Neural progenitor cell (in vitro differentiated cells): Measurements from ENCODE around the gene IL11RA. TPM values are rescaled to one million over a fixed set of nuclear protein-coding genes. Genes with fewer than 3 reads are reported as not detected.
A peak's percentile ranks its signal among the peaks of the same experiment; 100 is the strongest.

Experiments used
- DNase-seq: peaks from one replicate; pipeline ENCODE4 v3.0.0-alpha.2; 2016; ENCODE audit warnings: low spot score
- H2AFZ ChIP-seq: fragments of 200-600 bp; sonication (generic); replicated peaks from 2 replicates; pipeline ENCODE4 v1.6.1; 2016; ENCODE audit warnings: antibody characterized with exemption
- H3F3A ChIP-seq: fragments of 200-600 bp; sonication (generic); 2 replicates; pipeline ENCODE4 v1.6.1; 2016; ENCODE audit warnings: antibody characterized with exemption, low read depth
- H3K27ac ChIP-seq: fragments of 200-600 bp; sonication (generic); 2 replicates; pipeline ENCODE4 v1.5.1; 2016; ENCODE audit warnings: mild to moderate bottlenecking
- H3K27me3 ChIP-seq: fragments of 200-600 bp; sonication (generic); 2 replicates; pipeline ENCODE4 v1.6.1; 2016; ENCODE audit warnings: mild to moderate bottlenecking, moderate library complexity
- H3K36me3 ChIP-seq: fragments of 200-600 bp; sonication (generic); 2 replicates; pipeline ENCODE4 v1.5.1; 2016
- H3K4me1 ChIP-seq: fragments of 200-600 bp; sonication (generic); 2 replicates; pipeline ENCODE4 v1.6.1; 2016; ENCODE audit warnings: mixed run types
- H3K4me2 ChIP-seq: fragments of 200-600 bp; sonication (generic); 2 replicates; pipeline ENCODE4 v1.6.1; 2016
- H3K4me3 ChIP-seq: fragments of 200-600 bp; sonication (generic); 2 replicates; pipeline ENCODE4 v1.5.1; 2016
- H3K79me2 ChIP-seq: fragments of 200-600 bp; sonication (generic); 2 replicates; pipeline ENCODE4 v1.6.1; 2016; ENCODE audit warnings: low read depth
- H3K9ac ChIP-seq: fragments of 200-600 bp; sonication (generic); 2 replicates; pipeline ENCODE4 v1.6.1; 2016
- H3K9me3 ChIP-seq: fragments of 200-600 bp; sonication (generic); 2 replicates; pipeline ENCODE4 v1.5.1; 2016; ENCODE audit warnings: low read depth
- H4K20me1 ChIP-seq: fragments of 200-600 bp; sonication (generic); 2 replicates; pipeline ENCODE4 v1.6.1; 2016; ENCODE audit warnings: low read depth
- H3K27ac Mint-ChIP-seq: 3 replicates; pipeline ENCODE4 v1.8.0; 2021; ENCODE audit warnings: mixed read lengths
- H3K27me3 Mint-ChIP-seq: 2 replicates; pipeline ENCODE4 v1.8.0; 2022; ENCODE audit warnings: low read depth, mild to moderate bottlenecking, inconsistent platforms, moderate library complexity, mixed read lengths; ENCODE audit not compliant: insufficient read depth
- H3K36me3 Mint-ChIP-seq: 3 replicates; pipeline ENCODE4 v1.8.0; 2021; ENCODE audit warnings: mixed read lengths
- H3K4me1 Mint-ChIP-seq: 3 replicates; pipeline ENCODE4 v1.8.0; 2021; ENCODE audit warnings: mixed read lengths
- H3K4me3 Mint-ChIP-seq: 3 replicates; pipeline ENCODE4 v1.8.0; 2021; ENCODE audit warnings: mild to moderate bottlenecking, moderate library complexity, mixed read lengths
- H3K9me3 Mint-ChIP-seq: 3 replicates; pipeline ENCODE4 v1.8.0; 2020; ENCODE audit warnings: mixed read lengths
- EZH2 ChIP-seq: fragments of 200-600 bp; sonication (generic); IDR thresholded peaks from 2 replicates; pipeline ENCODE4 v1.6.1; 2017; ENCODE audit warnings: antibody characterized with exemption, mild to moderate bottlenecking, moderate library complexity
- EZH2phosphoT487 ChIP-seq: fragments of 200-600 bp; sonication (generic); IDR thresholded peaks from 2 replicates; pipeline ENCODE4 v1.6.1; 2017; ENCODE audit warnings: antibody characterized with exemption
- total RNA-seq: library from RNA; depleted of rRNA; stranded (reverse); fragments of >200 nt; gene quantifications from 2 replicates; pipeline ENCODE4 v1.2.3, GENCODE V29; 2015; ENCODE audit warnings: low replicate concordance
- TF ChIP-seq, protein P1 (sequence below): fragments of 200-600 bp; sonication (generic); IDR thresholded peaks from 2 replicates; pipeline ENCODE4 v1.5.1; 2017; ENCODE audit warnings: antibody characterized with exemption, mild to moderate bottlenecking

IL11RA gene
- total RNA-seq, 1 donor from 2014 or later = 12.7 TPM

GRCh38 chr9:34635556-34635955, 16.4 kb upstream of the IL11RA start:
- H3K27me3 ChIP-seq = peaks cover 24% of the 10 kb centered on the region
- peaks cover 10% of the 10 kb centered on the region for H3K27me3 Mint-ChIP-seq
- no peak overlapping the region for H3K27ac Mint-ChIP-seq
- no peak overlapping the region for H3K9ac ChIP-seq
- no peak for TF ChIP-seq EZH2
- TF ChIP-seq, protein P1, sequence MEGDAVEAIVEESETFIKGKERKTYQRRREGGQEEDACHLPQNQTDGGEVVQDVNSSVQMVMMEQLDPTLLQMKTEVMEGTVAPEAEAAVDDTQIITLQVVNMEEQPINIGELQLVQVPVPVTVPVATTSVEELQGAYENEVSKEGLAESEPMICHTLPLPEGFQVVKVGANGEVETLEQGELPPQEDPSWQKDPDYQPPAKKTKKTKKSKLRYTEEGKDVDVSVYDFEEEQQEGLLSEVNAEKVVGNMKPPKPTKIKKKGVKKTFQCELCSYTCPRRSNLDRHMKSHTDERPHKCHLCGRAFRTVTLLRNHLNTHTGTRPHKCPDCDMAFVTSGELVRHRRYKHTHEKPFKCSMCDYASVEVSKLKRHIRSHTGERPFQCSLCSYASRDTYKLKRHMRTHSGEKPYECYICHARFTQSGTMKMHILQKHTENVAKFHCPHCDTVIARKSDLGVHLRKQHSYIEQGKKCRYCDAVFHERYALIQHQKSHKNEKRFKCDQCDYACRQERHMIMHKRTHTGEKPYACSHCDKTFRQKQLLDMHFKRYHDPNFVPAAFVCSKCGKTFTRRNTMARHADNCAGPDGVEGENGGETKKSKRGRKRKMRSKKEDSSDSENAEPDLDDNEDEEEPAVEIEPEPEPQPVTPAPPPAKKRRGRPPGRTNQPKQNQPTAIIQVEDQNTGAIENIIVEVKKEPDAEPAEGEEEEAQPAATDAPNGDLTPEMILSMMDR = no peak
- TF ChIP-seq EZH2phosphoT487 = no peak
- no peak overlapping the region for H3K27ac ChIP-seq
- peaks cover 24% of the 10 kb centered on the region for H3K4me1 Mint-ChIP-seq
- peaks cover 2% of the 10 kb centered on the region for H3K36me3 Mint-ChIP-seq
- DNase-seq = no peak
- H3K9me3 Mint-ChIP-seq = peaks cover under 1% of the 10 kb centered on the region
- peak overlapping the region; percentile 74 for H3K4me3 Mint-ChIP-seq
- no peak overlapping the region for H2AFZ ChIP-seq
- peaks cover 17% of the 10 kb centered on the region for H4K20me1 ChIP-seq
- peaks cover 34% of the 10 kb centered on the region for H3F3A ChIP-seq
- no peak overlapping the region for H3K4me2 ChIP-seq
- H3K79me2 ChIP-seq = peaks cover 15% of the 10 kb centered on the region
- H3K4me3 ChIP-seq = no peak overlapping the region
- peaks cover 25% of the 10 kb centered on the region for H3K4me1 ChIP-seq
- no peaks in the 10 kb centered on the region for H3K9me3 ChIP-seq
- H3K36me3 ChIP-seq = no peaks in the 10 kb centered on the region

DNA sequence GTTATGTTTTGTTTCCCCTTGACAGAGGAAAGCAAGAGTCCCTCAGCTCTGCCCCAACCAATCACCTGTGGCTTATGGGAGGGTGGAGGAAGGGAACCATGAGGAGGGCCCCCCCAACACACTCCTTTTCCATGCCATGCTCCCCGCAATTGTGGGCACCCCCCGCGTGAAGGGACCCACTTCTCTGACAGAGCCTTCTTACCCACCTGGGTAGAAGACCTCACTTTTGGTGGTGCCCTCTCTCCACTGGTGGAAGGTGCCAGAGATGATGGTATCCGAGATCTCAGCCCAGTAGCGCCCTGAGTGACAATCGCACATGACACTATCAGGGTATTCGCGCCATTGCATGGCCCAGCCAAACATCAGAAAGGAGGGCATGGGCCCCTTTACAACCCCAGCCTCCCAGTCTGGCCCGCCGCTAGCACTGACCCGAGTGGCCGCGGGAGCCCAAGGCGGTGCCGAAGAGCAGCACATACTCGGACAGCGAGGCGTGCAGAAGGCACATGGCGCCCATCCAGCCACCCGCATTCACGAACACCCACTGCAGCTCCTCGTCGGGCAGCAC, 15.1 kb upstream of the IL11RA start:
- Mint-ChIP-seq H3K4me3 (peak overlapping the region; percentile 91), H3K27me3 (peaks cover 11% of the 10 kb centered on the region), H3K27ac (peak overlapping the region; percentile 24), H3K9me3 (no peaks in the 10 kb centered on the region), H3K36me3 (peaks cover 2% of the 10 kb centered on the region), H3K4me1 (peaks cover 24% of the 10 kb centered on the region)
- no peak for TF ChIP-seq EZH2
- TF ChIP-seq, protein P1 = no peak
- no peak for TF ChIP-seq EZH2phosphoT487
- Histone ChIP-seq H3K27ac (no peak overlapping the region), H3K4me1 (peaks cover 21% of the 10 kb centered on the region), H3K27me3 (peaks cover 11% of the 10 kb centered on the region), H4K20me1 (peaks cover 17% of the 10 kb centered on the region), H3K79me2 (peaks cover 15% of the 10 kb centered on the region), H3K9me3 (no peaks in the 10 kb centered on the region), H3K36me3 (no peaks in the 10 kb centered on the region), H3K4me3 (peak overlapping the region; percentile 55), H3F3A (peaks cover 34% of the 10 kb centered on the region), H2AFZ (peak overlapping the region; percentile 80), H3K9ac (peak overlapping the region; percentile 4), H3K4me2 (peak overlapping the region; percentile 83)
- no peak for DNase-seq

DNA sequence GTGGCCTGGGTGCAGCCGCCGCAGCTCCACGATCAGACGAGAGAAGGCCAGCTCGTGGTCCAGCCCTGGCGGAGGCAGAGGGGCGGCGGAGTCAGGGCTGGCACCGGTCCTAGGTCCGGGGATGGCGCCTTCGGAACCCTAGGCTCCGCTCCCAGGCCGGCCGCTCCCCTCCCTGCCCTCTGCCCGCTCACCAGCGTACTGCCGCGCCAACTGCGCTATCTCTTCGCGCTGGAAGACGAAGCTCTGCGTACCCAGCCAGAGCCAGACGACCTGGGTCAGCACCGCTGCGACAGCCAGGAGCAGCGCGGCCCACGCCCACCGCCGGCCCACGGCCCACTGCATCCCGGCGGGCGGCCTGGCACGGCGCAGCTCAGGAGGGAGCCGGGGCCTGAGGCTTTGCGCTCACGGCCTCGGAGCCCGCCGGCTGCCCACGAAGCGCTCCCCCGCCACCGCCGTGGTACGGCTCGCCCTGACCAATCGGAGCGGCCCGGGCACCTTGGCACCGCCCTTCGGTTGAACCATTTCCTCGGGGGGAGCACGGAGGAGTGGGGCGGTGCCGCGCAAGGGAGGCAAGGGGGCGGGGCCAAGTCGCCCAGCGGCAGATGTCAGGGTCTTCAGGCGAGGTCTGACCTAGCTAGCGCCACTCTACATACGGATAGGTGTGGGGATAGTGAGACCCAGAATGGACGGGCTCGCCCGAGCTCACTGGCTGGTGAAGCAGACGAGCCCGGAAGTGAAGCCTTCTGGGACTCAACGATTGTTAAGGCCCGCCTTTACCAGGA, 14.4 kb upstream of the IL11RA start, which contains the start of gene SIGMAR1:
Gene SIGMAR1 (minus strand): TSS at position 432 of the 782 bp plus-strand sequence. CDS start 90 bp downstream, at position 342.
- Histone ChIP-seq H3K9ac (peak within 1 kb of the TSS; percentile 4), H2AFZ (peak within 1 kb of the TSS; percentile 80), H3K36me3 (no peaks in the 10 kb centered on the region), H3K79me2 (peaks cover 15% of the 10 kb centered on the region), H3K4me2 (peak within 1 kb of the TSS; percentile 83), H3F3A (peaks cover 34% of the 10 kb centered on the region), H3K27ac (no peak within 1 kb of the TSS), H3K27me3 (peaks cover 5% of the 10 kb centered on the region), H3K9me3 (no peaks in the 10 kb centered on the region), H4K20me1 (peaks cover 17% of the 10 kb centered on the region), H3K4me1 (peaks cover 21% of the 10 kb centered on the region), H3K4me3 (peak within 1 kb of the TSS; percentile 55)
- Mint-ChIP-seq H3K27me3 (peaks cover 8% of the 10 kb centered on the region), H3K27ac (peak within 1 kb of the TSS; percentile 24), H3K4me3 (peak within 1 kb of the TSS; percentile 91), H3K9me3 (no peaks in the 10 kb centered on the region), H3K36me3 (peaks cover 2% of the 10 kb centered on the region), H3K4me1 (peaks cover 24% of the 10 kb centered on the region)
- peak; percentile 96 for DNase-seq
- TF ChIP-seq, protein P1 = peak; percentile 5
- TF ChIP-seq EZH2phosphoT487 (no peak), EZH2 (no peak)
